ENCODE data around the gene DAB1. TPM values are rescaled to one million over a fixed set of nuclear protein-coding genes. Genes with fewer than 3 reads are reported as not detected.

The DAB1 gene
- polyA plus RNA-seq, 1 experiment: 0.05 TPM

- DNase-seq (ENCODE audit: low read depth, low spot score): no peak
- Histone ChIP-seq H3K4me3 (ENCODE audit: low read depth, low read length) (no peak overlapping the region), H3K27me3 (ENCODE audit: control insufficient read depth, insufficient read depth, low read length) (no peaks in the 10 kb centered on the region), H3K9me3 (ENCODE audit: control insufficient read depth, insufficient read depth, low read length) (no peaks in the 10 kb centered on the region), H3K27ac (ENCODE audit: low read depth, low read length) (no peak overlapping the region)
- POLR2A ChIA-PET: no interaction called here
- TF ChIP-seq, protein P1, sequence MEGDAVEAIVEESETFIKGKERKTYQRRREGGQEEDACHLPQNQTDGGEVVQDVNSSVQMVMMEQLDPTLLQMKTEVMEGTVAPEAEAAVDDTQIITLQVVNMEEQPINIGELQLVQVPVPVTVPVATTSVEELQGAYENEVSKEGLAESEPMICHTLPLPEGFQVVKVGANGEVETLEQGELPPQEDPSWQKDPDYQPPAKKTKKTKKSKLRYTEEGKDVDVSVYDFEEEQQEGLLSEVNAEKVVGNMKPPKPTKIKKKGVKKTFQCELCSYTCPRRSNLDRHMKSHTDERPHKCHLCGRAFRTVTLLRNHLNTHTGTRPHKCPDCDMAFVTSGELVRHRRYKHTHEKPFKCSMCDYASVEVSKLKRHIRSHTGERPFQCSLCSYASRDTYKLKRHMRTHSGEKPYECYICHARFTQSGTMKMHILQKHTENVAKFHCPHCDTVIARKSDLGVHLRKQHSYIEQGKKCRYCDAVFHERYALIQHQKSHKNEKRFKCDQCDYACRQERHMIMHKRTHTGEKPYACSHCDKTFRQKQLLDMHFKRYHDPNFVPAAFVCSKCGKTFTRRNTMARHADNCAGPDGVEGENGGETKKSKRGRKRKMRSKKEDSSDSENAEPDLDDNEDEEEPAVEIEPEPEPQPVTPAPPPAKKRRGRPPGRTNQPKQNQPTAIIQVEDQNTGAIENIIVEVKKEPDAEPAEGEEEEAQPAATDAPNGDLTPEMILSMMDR (IDR thresholded peaks at IDR 0.05; ENCODE audit: low read depth, low read length): no peak
- CTCF ChIA-PET: no interaction called here
These were observed 83.4 kb downstream of the DAB1 start for GRCh38 chr1:57340334-57341070.

GRCh38 chr1:57337623-57338022 lies 86.2 kb downstream of the DAB1 start:
- POLR2A ChIA-PET: no interaction called here
- Histone ChIP-seq H3K9me3 (ENCODE audit: control insufficient read depth, insufficient read depth, low read length) (no peaks in the 10 kb centered on the region), H3K4me3 (ENCODE audit: low read depth, low read length) (no peak overlapping the region), H3K27me3 (ENCODE audit: control insufficient read depth, insufficient read depth, low read length) (no peaks in the 10 kb centered on the region), H3K27ac (ENCODE audit: low read depth, low read length) (no peak overlapping the region)
- CTCF ChIA-PET: no interaction called here
- TF ChIP-seq, protein P1 (IDR thresholded peaks at IDR 0.05; ENCODE audit: low read depth, low read length): no peak
- no peak for DNase-seq (ENCODE audit: low read depth, low spot score)

DNA sequence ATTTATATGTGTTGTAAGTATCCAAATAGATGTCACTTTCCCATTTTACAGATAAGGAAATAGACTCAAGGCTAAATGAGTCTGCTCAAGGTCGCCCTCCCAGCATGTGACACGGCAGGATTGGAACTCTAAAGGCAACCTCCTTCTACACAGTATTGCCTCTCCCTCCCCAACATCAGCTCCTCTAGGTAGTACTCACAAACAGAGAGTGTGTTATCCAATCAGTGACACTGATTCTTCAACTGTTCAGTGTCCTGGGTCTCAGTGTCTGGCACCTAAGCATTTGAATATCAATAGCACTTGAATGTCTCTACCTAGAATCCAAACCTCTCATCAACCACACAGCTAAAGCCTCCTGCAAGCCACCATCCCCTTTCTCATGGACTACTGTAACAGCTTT lies 87.1 kb downstream of the DAB1 start:
- POLR2A ChIA-PET: no interaction called here
- DNase-seq (ENCODE audit: low read depth, low spot score): no peak
- TF ChIP-seq, protein P1 (IDR thresholded peaks at IDR 0.05; ENCODE audit: low read depth, low read length): no peak

GRCh38 chr1:57331620-57332019 lies 92.2 kb downstream of the DAB1 start:
- TF ChIP-seq, protein P1 (IDR thresholded peaks at IDR 0.05; ENCODE audit: low read depth, low read length): no peak
- ChIA-PET CTCF (no interaction called here), POLR2A (no interaction called here)
- H3K27me3 ChIP-seq (ENCODE audit: control insufficient read depth, insufficient read depth, low read length): no peaks in the 10 kb centered on the region
- no peak overlapping the region for H3K27ac ChIP-seq (ENCODE audit: low read depth, low read length)
- H3K9me3 ChIP-seq (ENCODE audit: control insufficient read depth, insufficient read depth, low read length): no peaks in the 10 kb centered on the region
- no peak for DNase-seq (ENCODE audit: low read depth, low spot score)
- no peak overlapping the region for H3K4me3 ChIP-seq (ENCODE audit: low read depth, low read length)

More for the DNA sequence above, 87.1 kb downstream of the DAB1 start:
- CTCF ChIA-PET: no interaction called here
- H3K4me3 ChIP-seq (ENCODE audit: low read depth, low read length): no peak overlapping the region
- no peaks in the 10 kb centered on the region for H3K27me3 ChIP-seq (ENCODE audit: control insufficient read depth, insufficient read depth, low read length)
- no peak overlapping the region for H3K27ac ChIP-seq (ENCODE audit: low read depth, low read length)
- H3K9me3 ChIP-seq (ENCODE audit: control insufficient read depth, insufficient read depth, low read length): no peaks in the 10 kb centered on the region

GRCh38 chr1:57329937-57330336 lies 93.9 kb downstream of the DAB1 start:
- ChIA-PET CTCF (no interaction called here), POLR2A (no interaction called here)
- Histone ChIP-seq H3K4me3 (ENCODE audit: low read depth, low read length) (no peak overlapping the region), H3K27me3 (ENCODE audit: control insufficient read depth, insufficient read depth, low read length) (no peaks in the 10 kb centered on the region), H3K27ac (ENCODE audit: low read depth, low read length) (no peak overlapping the region), H3K9me3 (ENCODE audit: control insufficient read depth, insufficient read depth, low read length) (no peaks in the 10 kb centered on the region)
- DNase-seq (ENCODE audit: low read depth, low spot score): no peak
- TF ChIP-seq, protein P1 (IDR thresholded peaks at IDR 0.05; ENCODE audit: low read depth, low read length): no peak
